Epithelial cell of esophagus (primary cell): ENCODE measurements around the gene DISP2.
A peak's percentile ranks its signal among the peaks of the same experiment; 100 is the strongest.

Source experiments
- DNase-seq: peaks from one replicate; pipeline ENCODE4 v3.0.0; 2010; ENCODE audit warnings: low read depth
- H3K4me3 ChIP-seq: 2 replicates; pipeline ENCODE4 v1.5.1; 2011; ENCODE audit warnings: mild to moderate bottlenecking, low read length, control low read depth
- CTCF ChIP-seq: IDR thresholded peaks from 2 replicates; pipeline ENCODE4 v1.5.1; 2011; ENCODE audit warnings: low read depth, mild to moderate bottlenecking, low read length, control low read depth, inconsistent platforms; ENCODE audit not compliant: insufficient read depth; ENCODE audit errors: missing control alignments

The DISP2 gene

GRCh38 chr15:40313531-40314398 lies 44.3 kb upstream of the DISP2 start:
- no peak overlapping the region for H3K4me3 ChIP-seq
- peak; percentile 87 for DNase-seq
- TF ChIP-seq CTCF: no peak

DNA sequence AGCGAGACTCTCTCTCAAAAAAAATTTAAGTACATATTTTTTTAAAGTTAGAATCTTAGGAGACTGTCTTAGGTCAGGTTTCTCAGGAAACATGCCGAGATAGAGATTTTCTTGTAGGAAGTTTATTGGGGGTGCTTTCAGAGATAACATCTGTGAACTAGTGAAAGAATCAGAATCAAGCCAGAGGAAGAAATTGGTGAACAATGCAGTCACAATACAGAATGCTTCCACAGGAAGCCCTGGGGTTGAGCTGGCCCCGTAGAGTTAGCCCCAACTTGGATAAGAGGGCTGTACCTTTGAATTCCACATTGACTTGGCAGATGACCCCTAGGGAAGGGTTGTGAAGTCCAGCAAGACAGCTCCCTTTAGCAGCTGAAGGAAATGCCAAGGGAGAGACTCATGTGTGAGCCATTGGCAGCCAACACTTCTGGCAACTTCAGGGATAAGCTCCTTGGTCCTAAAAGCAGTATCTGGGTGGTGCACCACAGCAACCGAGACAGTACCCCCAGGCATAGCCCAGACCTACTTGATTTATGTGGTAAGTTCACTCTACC lies 43.2 kb upstream of the DISP2 start:
- DNase-seq: peak; percentile 58
- H3K4me3 ChIP-seq: no peak overlapping the region
- no peak for TF ChIP-seq CTCF

DNA sequence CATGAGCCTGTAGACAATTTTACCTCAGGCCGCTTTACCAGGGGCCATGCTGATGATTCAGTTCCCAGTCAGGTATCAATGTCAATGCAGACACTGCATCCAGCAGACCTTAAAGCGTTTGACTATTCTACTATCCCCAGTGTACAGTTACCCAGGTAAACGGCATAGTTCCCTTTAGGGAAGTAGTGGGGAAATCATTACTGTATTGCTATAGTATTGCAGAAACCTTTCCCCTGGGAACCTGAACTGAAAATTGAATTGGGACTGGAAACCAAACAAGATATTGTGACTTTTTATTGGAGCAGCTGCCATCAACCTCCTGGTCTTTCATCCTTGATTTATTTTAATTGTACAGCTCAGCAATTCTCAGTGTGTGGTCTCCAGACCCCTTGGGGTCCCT lies 41.1 kb upstream of the DISP2 start:
- H3K4me3 ChIP-seq: no peak overlapping the region
- TF ChIP-seq CTCF: no peak
- peak; percentile 28 for DNase-seq

DNA sequence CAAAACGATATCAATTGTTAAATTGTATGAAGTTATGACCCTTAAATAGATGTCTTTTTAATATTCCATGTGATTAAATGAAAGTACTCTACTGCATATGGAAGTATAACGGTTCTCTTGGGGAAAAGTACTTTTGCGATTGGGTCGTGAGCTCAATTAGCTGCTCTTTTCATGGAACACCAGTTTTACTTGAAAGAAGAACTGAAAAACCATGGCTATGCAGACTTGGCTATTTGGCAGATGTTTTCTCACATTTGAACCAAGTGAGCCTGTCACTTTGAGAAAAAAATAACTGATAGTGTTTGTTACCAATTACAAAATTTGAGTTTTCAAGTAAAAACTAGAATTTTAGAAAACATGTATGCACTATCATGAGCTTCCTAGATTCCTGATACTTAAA lies 40.4 kb upstream of the DISP2 start:
- H3K4me3 ChIP-seq: no peak overlapping the region
- no peak for TF ChIP-seq CTCF

GRCh38 chr15:40320409-40320808 lies 37.6 kb upstream of the DISP2 start:
- H3K4me3 ChIP-seq: no peak overlapping the region
- TF ChIP-seq CTCF: no peak
- no peak for DNase-seq

More for the DNA sequence above, 40.4 kb upstream of the DISP2 start:
- no peak for DNase-seq

GRCh38 chr15:40320931-40321371 lies 37.1 kb upstream of the DISP2 start:
- H3K4me3 ChIP-seq: no peak overlapping the region
- TF ChIP-seq CTCF: peak; percentile 89
- DNase-seq: peak; percentile 67
